Fibroblast of skin of right biceps (primary cell): ENCODE data around the gene GCDH.
"Not testable (repeated sequence)": the region's sequence is repeated elsewhere in the genome, so short reads cannot be mapped to it uniquely, and the experiment has no call there.

Experiments
- DNase-seq: peaks from one replicate; pipeline ENCODE4 v3.0.0-alpha.2; 2013

Gene GCDH

DNA sequence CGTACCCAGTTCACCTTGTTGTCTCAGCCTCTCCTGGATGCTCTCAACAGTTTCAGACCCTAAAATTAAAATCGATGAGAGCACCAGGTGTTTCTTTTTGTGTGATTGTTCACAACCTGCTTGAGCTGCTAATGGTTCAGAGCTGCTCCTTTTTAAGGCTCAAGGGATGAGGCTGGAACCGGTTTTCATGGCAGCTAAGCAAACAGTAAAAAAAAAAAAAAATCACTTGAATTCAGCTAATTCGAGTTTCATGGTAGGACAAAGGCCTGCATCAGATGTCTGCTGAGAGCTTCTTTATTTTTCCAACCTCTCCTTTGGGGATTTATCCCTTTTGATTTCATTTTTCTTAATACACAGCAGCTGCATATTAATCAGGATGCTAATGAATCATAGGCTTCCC lies 21.6 kb downstream of the GCDH start:
- no peak for DNase-seq

GRCh38 chr19:12913011-12913561 lies 22.1 kb downstream of the GCDH start:
- peak; percentile 70 for DNase-seq

DNA sequence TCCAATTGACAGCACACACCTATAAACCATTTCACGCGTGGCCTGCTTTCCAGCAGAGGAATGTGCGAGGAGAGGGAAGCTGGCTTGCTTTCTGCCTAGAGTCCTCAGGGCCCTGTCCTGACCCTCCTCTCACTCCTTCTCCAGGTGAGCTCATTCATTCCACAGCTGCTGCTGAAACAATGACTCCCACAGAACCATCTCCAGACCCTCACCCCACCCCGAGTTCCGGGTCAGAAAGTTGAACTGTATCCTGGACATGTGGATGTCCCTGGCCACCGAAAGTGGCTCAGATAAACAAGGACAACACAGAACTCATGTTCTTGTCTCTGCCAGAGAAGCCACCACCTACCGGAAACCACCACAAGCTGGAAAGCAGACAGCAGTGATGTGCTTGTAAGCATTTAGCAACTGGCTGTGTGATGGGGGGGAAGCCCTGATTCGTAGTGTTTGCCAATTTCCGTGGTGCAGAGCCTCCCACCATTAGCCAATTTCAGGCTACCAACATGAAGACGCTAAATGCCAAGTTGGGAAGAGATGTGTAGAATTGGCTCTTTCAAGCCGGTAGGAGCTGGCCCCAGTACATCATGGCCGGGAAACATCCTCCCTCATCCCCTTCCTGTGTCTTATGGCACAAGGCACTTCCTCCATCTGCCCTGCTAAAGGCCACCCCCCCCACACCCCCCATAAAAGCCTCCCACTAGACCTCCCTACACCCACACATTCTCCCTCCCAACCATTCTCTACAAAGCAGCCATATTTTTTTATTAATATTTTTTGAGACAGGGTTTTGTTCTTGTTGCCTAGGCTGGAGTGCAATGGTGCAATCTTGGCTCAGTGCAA lies 23.1 kb downstream of the GCDH start:
- DNase-seq, result peak; percentile 34

GRCh38 chr19:12915860-12916259 lies 24.9 kb downstream of the GCDH start:
- not testable (repeated sequence) for DNase-seq

- DNase-seq, result no peak
Observed at GRCh38 chr19:12918253-12918652, 27.3 kb downstream of the GCDH start.

DNA sequence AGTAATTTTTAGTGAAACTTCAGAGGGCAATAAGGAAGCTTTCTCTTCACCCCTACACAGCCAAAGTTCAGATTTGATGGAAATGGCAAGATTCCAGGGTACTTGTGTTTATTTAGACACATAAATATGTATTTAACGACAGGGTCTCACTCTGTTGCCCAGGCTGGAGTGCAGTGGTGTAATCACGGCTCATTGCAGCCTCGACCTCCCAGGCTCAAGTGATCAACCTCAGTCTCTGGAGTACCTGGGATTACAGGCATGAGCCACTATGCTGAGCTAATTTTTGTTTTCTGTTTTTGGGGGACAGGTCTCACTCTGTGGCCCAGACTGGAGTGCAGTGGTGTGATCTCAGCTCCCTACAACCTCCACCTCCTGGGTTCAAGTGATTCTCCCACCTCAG lies 30.1 kb downstream of the GCDH start:
- no peak for DNase-seq

DNA sequence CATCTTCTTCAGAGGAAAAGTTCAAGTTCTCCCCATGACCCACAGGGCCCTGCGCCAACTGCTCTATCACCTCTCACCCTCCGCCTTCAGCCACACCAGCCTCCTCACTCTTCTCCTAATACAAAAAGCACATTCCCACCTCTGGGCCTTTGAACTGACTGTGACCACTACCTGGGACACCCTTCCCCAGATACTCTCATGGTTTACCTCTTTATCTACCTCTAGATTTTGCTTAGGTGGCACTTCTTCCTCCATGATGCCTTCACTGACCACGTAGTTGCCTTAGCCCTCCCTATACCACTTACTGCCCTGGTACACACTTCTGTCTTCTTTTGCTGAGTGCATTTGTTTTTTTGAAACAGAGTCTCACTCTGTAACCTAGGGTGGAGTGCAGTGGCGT lies 32.0 kb downstream of the GCDH start:
- DNase-seq, result no peak

DNA sequence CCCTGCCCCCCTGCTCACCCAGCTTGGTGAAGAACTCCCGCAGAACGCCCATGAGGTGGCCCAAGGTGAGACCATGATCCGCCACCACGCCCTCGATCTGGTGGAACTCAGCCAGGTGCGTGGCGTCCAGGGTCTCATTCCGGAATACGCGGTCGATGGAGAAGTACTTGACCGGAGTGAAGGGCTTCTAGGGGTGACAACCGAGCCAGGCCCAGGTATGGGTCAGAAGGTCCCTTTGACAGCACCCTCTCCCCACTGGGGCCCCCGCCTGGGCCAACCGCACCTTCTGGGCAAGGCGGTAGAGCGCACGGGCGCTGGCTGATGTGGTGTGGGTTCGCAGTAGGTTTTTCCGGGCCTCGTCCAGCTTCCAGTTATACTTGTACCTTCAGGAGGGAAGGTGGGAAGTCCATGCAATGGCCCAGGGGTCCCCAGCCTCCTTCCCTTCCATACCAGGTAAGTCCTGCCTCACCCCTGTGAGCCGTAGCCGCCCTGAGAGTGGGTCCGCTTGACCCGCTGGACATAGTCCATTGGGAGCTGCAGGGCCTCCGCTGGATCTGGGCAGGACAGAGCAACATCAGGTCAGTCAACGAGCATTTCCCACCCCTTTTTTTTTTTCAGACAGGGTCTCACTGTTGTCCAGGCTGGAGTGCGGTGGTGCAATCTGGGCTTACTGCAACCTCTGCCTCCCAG lies 33.8 kb downstream of the GCDH start:
- DNase-seq, result no peak

DNA sequence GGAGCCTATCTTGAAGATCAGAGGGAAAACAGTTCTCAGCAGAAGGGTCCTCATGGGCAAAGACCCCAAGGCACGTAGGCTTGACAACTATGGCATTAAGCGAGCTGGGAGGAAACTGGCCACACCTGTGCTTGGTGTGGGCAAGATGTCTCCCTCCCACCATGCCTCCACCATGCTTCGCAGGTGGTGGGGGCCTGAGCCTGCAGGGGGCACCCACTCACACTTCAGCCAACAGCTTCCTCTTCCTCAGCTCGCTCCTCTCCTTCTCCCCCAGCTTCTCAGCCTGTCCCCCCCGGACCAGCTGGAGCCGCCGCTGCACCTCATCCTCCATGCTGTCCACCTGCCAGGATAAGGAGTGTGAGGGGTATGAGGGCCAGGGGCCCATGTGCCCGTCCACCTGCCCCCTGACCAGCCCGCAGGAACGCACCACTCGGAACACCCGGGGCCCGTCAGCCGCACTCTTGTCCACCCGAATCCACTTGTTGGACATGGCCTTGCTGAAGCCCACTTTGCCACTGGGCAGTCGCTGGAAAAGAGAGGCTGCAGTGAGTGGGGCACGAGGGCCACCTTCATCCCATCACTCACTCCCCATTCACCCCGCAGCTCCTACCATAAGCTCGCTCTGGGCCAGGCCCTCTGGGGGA lies 39.2 kb downstream of the GCDH start:
- no peak for DNase-seq

GRCh38 chr19:12932392-12933286 lies 41.7 kb downstream of the GCDH start:
- DNase-seq, result no peak

DNA sequence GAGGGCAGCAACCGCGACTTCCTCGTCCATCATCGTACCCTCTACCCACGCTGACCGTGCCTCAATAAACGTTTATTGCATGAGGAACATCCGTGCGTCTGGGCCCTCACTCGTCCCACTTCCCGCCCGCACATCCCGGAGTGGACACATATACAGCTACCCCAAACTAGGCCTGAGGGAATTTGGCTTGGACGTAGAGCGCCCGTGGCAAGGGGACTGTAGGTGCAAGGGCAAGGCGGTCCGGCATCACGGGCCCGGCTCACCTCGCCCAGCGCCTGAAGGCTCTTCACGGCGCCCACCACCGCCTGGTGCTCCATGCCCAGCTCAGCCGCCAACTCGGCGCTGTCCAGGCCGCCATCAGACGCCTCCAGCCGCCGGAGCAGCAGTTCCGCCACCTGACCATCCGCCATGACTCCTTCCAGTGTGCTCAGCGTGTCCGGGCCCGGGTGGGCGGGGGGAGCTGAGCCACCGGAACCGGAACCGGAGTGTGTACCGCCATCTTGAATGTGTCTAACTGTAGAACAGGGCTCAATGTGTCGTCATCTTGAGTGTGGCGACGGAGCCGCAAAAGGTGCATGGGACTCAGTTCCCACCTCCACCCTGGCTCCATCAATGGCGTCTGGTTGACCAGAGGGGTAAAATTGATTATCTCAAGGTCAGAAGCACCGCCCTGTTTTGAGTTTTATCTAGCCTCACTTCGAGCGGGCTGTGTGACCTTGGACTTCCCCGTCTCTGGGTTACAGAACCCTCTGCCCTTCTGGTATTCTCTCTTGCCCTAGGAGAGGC lies 42.5 kb downstream of the GCDH start, which contains the start of gene FARSA:
Gene FARSA (minus strand): TSS at position 425 of the 786 bp plus-strand sequence. CDS start 15 bp downstream, at position 410.
- peak; percentile 89 for DNase-seq

GRCh38 chr19:12935071-12935470 lies 44.1 kb downstream of the GCDH start:
- no peak for DNase-seq

DNA sequence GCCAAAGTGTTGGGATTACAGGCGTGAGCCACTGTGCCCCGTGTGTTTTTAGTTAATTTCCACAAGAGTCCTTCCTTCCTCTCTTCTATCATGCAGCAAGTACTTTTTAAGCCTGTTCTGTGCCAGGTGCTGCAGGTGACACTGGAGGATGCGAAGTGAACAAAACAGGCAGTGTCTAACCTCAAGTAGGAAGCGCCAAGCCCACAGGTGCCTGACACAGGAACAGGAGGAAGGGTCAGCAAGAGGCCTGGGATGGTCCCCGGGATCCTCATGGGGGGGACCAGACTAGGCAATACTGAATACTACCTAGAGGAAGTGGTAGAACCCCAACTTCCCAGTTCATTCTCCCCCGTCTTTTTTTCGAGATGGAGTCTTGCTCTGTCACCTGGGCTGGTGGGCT lies 45.6 kb downstream of the GCDH start:
- no peak for DNase-seq

DNA sequence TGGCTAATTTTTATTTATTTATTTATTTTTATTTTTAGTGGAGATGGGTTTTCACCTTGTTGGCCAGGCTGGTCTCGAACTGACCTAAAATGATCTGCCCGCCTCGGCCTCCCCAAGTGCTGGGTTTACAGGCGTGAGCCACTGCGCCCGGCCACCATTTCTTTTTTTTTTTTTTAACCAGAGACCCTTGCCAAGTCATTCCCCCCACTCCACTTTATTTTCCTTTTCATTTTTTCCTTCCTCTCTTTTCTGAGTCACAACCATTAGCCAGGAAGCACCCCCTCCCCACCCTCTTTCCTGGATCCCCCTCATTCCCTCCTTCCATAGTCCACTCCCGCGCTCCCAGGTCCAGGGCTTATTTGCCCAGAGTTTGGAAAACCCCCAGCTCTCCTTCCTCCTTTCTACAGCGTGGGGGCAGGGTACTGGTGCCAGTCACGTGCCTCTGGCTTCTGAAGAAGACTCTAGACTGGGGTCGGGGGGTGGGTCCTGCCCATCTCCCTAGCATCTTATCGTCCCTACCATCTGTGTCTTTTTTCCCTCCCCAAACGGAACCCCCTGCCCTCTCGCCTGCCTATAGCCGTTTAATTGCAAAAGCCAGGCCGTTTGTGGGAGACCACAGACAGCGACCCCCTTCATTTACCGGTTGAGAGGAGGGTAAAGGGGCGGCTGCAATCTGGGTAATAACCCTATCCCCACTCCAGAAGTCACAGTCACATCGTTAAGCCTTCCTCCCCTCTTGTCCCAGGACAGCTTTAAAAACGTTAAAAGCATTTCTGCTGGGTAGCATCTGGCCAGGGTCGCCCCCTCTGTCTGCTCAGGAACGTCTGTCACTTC lies 46.4 kb downstream of the GCDH start:
- peak; percentile 47 for DNase-seq

DNA sequence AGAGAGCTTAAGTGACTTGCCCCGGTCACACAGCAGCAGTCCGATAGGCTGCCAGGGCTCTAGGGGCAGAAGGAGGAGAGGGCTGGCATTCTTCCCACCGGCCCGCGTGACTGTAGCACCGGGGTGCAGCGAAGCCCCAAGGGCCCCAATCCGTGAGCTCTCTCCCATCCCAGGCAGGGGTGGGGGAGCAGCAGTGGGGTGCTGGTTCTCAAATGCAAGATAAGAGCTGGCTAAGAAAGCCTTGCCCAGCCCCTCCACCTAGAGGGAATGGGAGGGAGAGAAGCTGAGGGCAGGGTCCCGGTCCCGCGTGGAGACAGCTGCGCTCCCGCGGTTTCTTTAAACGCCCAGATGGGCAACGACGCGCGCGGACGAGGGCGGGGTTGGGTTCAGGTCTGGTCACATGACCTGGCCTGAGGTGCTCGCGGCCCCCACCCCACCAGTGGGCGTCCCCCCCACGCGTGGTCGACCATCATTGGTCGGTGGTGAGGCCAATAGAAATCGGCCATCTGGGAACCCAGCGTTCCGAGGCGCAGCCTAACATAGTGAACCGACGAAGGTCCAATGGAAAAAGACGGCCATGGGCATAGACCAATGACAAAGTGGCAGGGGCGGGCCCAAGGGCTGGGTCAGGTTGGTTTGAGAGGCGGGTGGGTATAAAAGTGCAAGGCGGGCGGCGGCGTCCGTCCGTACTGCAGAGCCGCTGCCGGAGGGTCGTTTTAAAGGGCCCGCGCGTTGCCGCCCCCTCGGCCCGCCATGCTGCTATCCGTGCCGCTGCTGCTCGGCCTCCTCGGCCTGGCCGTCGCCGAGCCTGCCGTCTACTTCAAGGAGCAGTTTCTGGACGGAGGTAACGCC lies 47.2 kb downstream of the GCDH start, which contains the start of gene CALR:
Gene CALR (plus strand): TSS at position 683 of the 852 bp plus-strand sequence. CDS start 71 bp downstream, at position 754.
- peak; percentile 100 for DNase-seq

- peak; percentile 33 for DNase-seq
Observed at GRCh38 chr19:12938779-12939601, 48.0 kb downstream of the GCDH start.

DNA sequence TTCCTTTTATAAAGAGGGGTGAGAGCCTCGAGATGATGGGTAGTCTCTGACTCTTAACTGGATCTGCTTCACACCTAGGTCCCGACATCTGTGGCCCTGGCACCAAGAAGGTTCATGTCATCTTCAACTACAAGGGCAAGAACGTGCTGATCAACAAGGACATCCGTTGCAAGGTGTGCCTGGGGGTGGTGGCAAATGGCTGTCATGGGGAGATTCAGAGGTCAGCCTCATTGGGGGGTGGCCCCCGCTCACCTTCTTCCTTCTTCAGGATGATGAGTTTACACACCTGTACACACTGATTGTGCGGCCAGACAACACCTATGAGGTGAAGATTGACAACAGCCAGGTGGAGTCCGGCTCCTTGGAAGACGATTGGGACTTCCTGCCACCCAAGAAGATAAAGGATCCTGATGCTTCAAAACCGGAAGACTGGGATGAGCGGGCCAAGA lies 49.0 kb downstream of the GCDH start:
- no peak for DNase-seq

DNA sequence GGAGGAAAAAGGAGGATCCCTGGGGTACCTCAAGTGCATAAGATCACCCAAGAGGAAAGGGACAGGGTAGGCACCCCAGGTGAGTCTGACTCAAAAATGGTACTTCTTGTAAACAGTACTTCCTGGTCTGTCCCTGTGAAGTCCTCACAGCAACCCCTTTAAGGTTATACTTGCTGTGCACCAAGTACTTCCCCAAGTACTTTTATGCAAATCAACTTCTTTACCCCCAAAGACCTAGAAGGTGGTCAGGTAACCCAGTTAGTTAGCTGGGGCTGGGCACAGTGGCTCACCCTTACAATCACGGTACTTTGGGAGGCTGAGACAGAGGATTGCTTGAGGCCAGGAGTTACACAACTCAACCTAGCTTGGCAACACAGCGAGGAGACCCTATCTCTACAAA lies 49.9 kb downstream of the GCDH start:
- no peak for DNase-seq
